K562 (cell line): ENCODE measurements around the gene ADGRE2.

Experiments
- EP300 ChIP-seq: IDR thresholded peaks from 2 replicates; pipeline ENCODE4 v1.6.1; 2012; ENCODE audit warnings: low read length, improper control_type of control experiment
- ID3 ChIP-seq, 2 experiments: fragments of 250-450 bp in 1 of 2; fragments of 450-650 bp in 1 of 2; sonication (Bioruptor Pico) in 1 of 2; IDR thresholded peaks; 2 replicates each; pipeline versions ENCODE4 v1.6.1 to v1.8.0; 2016 to 2021; ENCODE audit warnings: mild to moderate bottlenecking in 2 of 2, moderate library complexity in 2 of 2, missing compliant biosample characterization in 1 of 2, missing genetic modification characterization in 1 of 2
- RFX1 ChIP-seq: fragments of 450-650 bp; IDR thresholded peaks from 2 replicates; pipeline ENCODE4 v1.6.1; 2016; ENCODE audit warnings: mild to moderate bottlenecking, moderate library complexity
- RNF2 ChIP-seq: sonication (generic); IDR thresholded peaks from 2 replicates; pipeline ENCODE4 v1.6.1; 2016
- ZFX ChIP-seq: sonication (generic); formaldehyde crosslinking; IDR thresholded peaks from 2 replicates; pipeline ENCODE4 v1.8.0; 2022; ENCODE audit warnings: mild to moderate bottlenecking, missing genetic modification reagents, moderate library complexity

- no peak for TF ChIP-seq EP300
- no peak for TF ChIP-seq ID3 (CRISPR knock-in tag; IDR thresholded peaks at IDR 0.05)
- no peak for TF ChIP-seq ID3 (tag; IDR thresholded peaks at IDR 0.05)
- TF ChIP-seq ZFX (CRISPR knock-in tag): no peak
- TF ChIP-seq RNF2: no peak
- TF ChIP-seq RFX1: no peak
Observed at GRCh38 chr19:14796021-14796420, 17.7 kb upstream of the ADGRE2 start.
